Immature natural killer cell (primary cell): ENCODE results near the gene OR5L2. TPM values are rescaled to one million over a fixed set of nuclear protein-coding genes. Genes with fewer than 3 reads are reported as not detected.
"Not testable (repeated sequence)": the region's sequence is repeated elsewhere in the genome, so short reads cannot be mapped to it uniquely, and the experiment has no call there.

Experiments used
- DNase-seq, 3 donors: peaks; one replicate each; pipeline ENCODE4 v3.0.0; 2022; ENCODE audit warnings: mixed read lengths in 1 of 3
- H3K27ac Mint-ChIP-seq, 6 donors: one replicate each; pipeline ENCODE4 v1.8.0; 2020; ENCODE audit warnings: mixed read lengths in 6 of 6, mild to moderate bottlenecking in 5 of 6, inconsistent platforms in 4 of 6, moderate library complexity in 3 of 6
- H3K27me3 Mint-ChIP-seq, 3 donors: one replicate each; pipeline ENCODE4 v1.8.0; 2020 to 2021; ENCODE audit warnings: low read depth in 3 of 3, mild to moderate bottlenecking in 3 of 3, mixed read lengths in 3 of 3, moderate library complexity in 3 of 3, inconsistent platforms in 1 of 3
- H3K36me3 Mint-ChIP-seq, 3 donors: one replicate each; pipeline ENCODE4 v1.8.0; 2020; ENCODE audit warnings: mixed read lengths in 3 of 3, inconsistent platforms in 2 of 3, mild to moderate bottlenecking in 2 of 3
- H3K4me1 Mint-ChIP-seq, 2 donors: one replicate each; pipeline ENCODE4 v1.8.0; 2020; ENCODE audit warnings: inconsistent platforms in 2 of 2, mild to moderate bottlenecking in 2 of 2, mixed read lengths in 2 of 2, moderate library complexity in 1 of 2
- H3K4me3 Mint-ChIP-seq, 5 donors: one replicate each; pipeline ENCODE4 v1.8.0; 2020; ENCODE audit warnings: mild to moderate bottlenecking in 5 of 5, mixed read lengths in 5 of 5, inconsistent platforms in 3 of 5, moderate library complexity in 3 of 5
- H3K9me3 Mint-ChIP-seq, 6 donors: one replicate each; pipeline ENCODE4 v1.8.0; 2020; ENCODE audit warnings: mild to moderate bottlenecking in 6 of 6, mixed read lengths in 6 of 6, inconsistent platforms in 4 of 6, moderate library complexity in 3 of 6
- polyA plus RNA-seq, 3 donors: library from polyadenylated mRNA; unstranded; fragments of 300-500 nt; fragmentation: Illumina TruSeq; gene quantifications; one replicate each; pipeline ENCODE4 v1.2.3, GENCODE V29; 2021

OR5L2 gene
- polyA plus RNA-seq: not detected

DNA sequence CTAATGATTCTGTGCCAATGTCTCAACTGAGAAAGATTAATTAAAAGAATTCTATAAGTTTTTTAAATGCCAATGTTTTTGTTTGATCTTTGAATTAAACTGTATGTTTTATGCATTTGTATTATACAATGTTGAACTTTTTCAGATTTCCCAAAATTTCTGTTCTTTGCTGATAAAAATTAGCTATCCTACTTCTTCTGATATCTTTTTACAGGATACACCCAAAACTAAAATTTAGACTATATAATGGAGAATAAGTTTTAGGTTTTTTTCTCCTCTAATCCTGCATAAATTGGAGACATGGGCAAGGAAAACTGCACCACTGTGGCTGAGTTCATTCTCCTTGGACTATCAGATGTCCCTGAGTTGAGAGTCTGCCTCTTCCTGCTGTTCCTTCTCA lies at the start of gene OR5L2:
OR5L2 (plus strand) TSS at position 301 of the 400 bp plus-strand sequence; CDS start at position 301, 0 bp downstream.
- peaks cover 0 to 3% (median 2%) of the 10 kb centered on the region in 3 donors for H3K27me3 Mint-ChIP-seq
- H3K27ac Mint-ChIP-seq: no peak within 1 kb of the TSS
- DNase-seq: no peak
- H3K36me3 Mint-ChIP-seq: no peaks in the 10 kb centered on the region
- H3K4me1 Mint-ChIP-seq: no peaks in the 10 kb centered on the region
- H3K9me3 Mint-ChIP-seq: peaks cover 2 to 45% (median 19%) of the 10 kb centered on the region in 6 donors
- no peak within 1 kb of the TSS for H3K4me3 Mint-ChIP-seq

DNA sequence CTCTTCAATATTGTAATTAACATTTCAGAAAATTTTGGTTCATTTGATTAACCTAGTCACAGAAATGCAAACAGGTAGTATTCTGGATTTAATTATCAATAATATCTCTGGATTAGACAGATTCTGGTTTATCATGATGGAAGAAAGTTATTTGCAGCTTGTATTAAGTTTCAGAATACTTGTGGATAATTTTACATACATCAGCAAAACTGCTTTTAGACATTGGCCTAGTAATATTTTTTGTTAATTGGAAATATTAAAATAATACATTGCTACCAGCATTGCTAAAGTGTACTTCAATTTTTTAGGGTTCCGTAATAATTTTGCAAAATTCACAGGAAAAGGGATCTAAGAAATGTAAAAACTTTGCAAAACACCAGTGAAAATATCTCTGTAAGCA lies 35.4 kb upstream of the OR5L2 start:
- H3K27me3 Mint-ChIP-seq: peaks cover 0 to 3% (median 0%) of the 10 kb centered on the region in 3 donors
- no peak overlapping the region for H3K4me3 Mint-ChIP-seq
- H3K9me3 Mint-ChIP-seq: peaks cover 8 to 46% (median 26%) of the 10 kb centered on the region in 6 donors
- peaks cover 0 to 5% (median 0%) of the 10 kb centered on the region in 3 donors for H3K36me3 Mint-ChIP-seq
- no peaks in the 10 kb centered on the region for H3K4me1 Mint-ChIP-seq
- H3K27ac Mint-ChIP-seq: no peak overlapping the region
- DNase-seq: no peak

DNA sequence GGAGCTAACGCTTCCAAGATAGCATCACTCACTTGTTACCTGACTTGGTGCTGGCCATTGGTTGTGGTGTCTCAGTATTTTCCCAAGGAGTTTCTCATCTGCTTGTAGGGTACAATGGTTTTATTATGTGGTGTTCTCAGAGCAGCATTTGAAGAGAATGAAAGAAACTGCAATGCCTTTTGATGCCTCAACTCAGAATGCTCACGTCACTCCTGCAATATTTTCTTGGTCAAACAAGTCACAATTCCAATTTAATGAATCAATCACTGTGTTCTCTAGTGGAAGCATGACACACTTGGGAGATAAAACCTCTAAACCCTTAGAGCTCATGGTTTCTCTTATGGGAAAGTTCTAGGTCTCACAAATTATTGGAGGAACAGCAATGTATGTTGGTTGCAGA lies 33.7 kb upstream of the OR5L2 start:
- H3K4me3 Mint-ChIP-seq: no peak overlapping the region
- DNase-seq: no peak
- peaks cover 4 to 37% (median 21%) of the 10 kb centered on the region in 6 donors for H3K9me3 Mint-ChIP-seq
- peaks cover 0 to 3% (median 0%) of the 10 kb centered on the region in 3 donors for H3K27me3 Mint-ChIP-seq
- H3K36me3 Mint-ChIP-seq: peaks cover 0 to 5% (median 0%) of the 10 kb centered on the region in 3 donors
- H3K4me1 Mint-ChIP-seq: no peaks in the 10 kb centered on the region
- H3K27ac Mint-ChIP-seq: no peak overlapping the region

DNA sequence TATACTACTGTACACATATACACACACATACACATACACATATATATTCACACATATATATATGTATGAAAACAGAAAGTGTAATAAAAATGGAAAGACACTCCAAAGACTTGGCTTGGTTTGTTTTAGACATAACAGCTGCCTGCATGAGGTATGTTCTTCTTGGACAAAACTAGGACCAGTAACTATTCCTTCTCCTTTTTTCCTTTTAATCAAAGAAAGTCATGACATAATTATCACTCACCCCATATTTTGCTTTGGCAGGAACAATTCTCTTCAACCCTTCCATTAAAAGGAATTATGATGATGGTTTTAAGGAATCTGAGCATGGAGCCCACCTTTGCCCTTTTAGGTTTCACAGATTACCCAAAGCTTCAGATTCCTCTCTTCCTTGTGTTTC lies 31.8 kb upstream of the OR5L2 start, which contains the start of gene OR5D14:
OR5D14 (plus strand) TSS at position 301 of the 400 bp plus-strand sequence; CDS start at position 301, 0 bp downstream.
- H3K9me3 Mint-ChIP-seq: peaks cover 4 to 49% (median 31%) of the 10 kb centered on the region in 6 donors
- no peak within 1 kb of the TSS for H3K27ac Mint-ChIP-seq
- no peak for DNase-seq
- H3K36me3 Mint-ChIP-seq: peaks cover 0 to 8% (median 0%) of the 10 kb centered on the region in 3 donors
- peaks cover 0 to 3% (median 3%) of the 10 kb centered on the region in 3 donors for H3K27me3 Mint-ChIP-seq
- H3K4me3 Mint-ChIP-seq: no peak within 1 kb of the TSS
- no peaks in the 10 kb centered on the region for H3K4me1 Mint-ChIP-seq

DNA sequence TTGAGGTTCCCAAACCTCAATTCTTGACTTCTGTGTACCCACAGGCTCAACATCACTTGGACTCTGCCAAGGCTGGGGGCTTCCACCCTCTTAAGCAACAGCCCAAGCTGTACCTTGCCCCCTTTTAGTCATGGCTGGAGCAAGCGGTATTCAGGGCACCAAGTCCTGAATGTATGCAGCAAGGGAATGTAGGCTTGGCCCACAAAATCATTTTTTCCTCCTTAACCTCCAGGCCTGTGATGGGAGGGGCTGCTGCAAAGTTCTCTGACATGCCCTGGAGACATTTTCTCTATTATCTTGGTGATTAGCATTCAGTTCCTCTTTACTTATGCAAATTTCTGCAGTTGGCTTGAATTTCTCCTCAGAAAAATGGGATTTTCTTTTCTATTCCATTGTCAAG lies 20.8 kb upstream of the OR5L2 start:
- H3K9me3 Mint-ChIP-seq: peaks cover 26 to 64% (median 45%) of the 10 kb centered on the region in 6 donors
- H3K4me1 Mint-ChIP-seq: no peaks in the 10 kb centered on the region
- peaks cover 0 to 2% (median 2%) of the 10 kb centered on the region in 3 donors for H3K27me3 Mint-ChIP-seq
- H3K36me3 Mint-ChIP-seq: peaks cover 0 to 8% (median 0%) of the 10 kb centered on the region in 3 donors
- DNase-seq: no peak
- no peak overlapping the region for H3K4me3 Mint-ChIP-seq
- no peak overlapping the region for H3K27ac Mint-ChIP-seq

DNA sequence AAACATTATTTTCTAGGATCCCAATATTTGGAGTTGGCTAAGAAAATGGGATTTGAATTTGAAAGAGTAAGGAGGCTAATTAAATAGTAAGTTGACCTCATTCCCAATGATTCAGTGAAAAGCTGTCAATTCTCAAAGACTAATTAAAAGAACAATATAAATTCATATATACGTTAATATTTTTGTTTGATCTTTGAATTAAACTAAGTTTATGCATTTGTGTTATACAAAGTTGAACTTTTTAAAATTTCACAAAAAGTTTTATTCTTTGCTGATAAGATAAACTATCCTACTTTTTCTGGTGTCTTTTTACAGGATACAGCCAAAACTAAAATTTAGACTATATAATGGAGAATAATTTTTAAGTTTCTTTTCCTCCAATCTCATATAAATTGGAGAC lies 16.0 kb upstream of the OR5L2 start, which contains the start of gene OR5L1:
OR5L1 (plus strand) TSS at position 301 of the 400 bp plus-strand sequence. CDS start 100 bp downstream, outside the sequence.
- Mint-ChIP-seq H3K27me3 (no peaks in the 10 kb centered on the region), H3K27ac (no peak within 1 kb of the TSS), H3K36me3 (peaks cover 0 to 4% (median 0%) of the 10 kb centered on the region in 3 donors), H3K4me3 (no peak within 1 kb of the TSS), H3K9me3 (peaks cover 22 to 62% (median 40%) of the 10 kb centered on the region in 6 donors), H3K4me1 (no peaks in the 10 kb centered on the region)
- no peak for DNase-seq

DNA sequence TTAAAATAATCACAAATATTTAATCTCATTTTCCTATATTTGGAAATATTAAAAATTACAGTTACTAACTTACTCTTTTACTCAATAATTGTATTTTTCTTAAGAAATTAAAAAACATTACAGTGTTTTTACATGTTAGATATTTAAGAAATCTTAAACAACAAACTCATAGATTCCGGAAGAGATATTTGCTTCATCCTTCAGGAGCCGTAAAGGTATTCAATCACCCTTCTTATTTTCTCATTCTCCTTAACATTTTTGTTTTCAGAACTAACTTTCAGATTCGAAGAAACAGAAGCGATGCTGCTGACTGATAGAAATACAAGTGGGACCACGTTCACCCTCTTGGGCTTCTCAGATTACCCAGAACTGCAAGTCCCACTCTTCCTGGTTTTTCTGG lies 7.7 kb upstream of the OR5L2 start, which contains the start of gene OR5D18:
OR5D18 (plus strand) TSS at position 301 of the 400 bp plus-strand sequence; CDS start at position 301, 0 bp downstream.
- Mint-ChIP-seq H3K27me3 (peaks cover 0 to 2% (median 1%) of the 10 kb centered on the region in 3 donors), H3K4me3 (no peak within 1 kb of the TSS), H3K36me3 (no peaks in the 10 kb centered on the region), H3K9me3 (peaks cover 19 to 54% (median 35%) of the 10 kb centered on the region in 6 donors), H3K27ac (no peak within 1 kb of the TSS), H3K4me1 (no peaks in the 10 kb centered on the region)
- no peak for DNase-seq

DNA sequence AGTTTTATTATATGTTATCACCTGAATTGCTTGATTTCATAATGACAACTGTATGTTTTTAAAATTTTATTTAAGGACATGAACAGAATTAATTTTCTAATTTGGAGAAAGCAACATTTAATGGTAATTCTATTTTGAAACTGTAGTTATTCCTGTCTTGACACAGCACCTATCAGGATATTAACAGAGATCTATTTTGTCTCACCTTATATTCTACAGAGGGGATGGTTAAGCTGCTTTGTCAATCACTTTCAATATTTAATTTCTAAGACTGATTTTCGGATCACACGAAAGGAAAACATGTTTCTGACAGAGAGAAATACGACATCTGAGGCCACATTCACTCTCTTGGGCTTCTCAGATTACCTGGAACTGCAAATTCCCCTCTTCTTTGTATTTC lies 11.4 kb downstream of the OR5L2 start, which contains the start of gene OR5D16:
OR5D16 (plus strand) TSS at position 301 of the 400 bp plus-strand sequence; CDS start at position 301, 0 bp downstream.
- no peaks in the 10 kb centered on the region for H3K36me3 Mint-ChIP-seq
- H3K27me3 Mint-ChIP-seq: no peaks in the 10 kb centered on the region
- no peaks in the 10 kb centered on the region for H3K4me1 Mint-ChIP-seq
- DNase-seq: no peak
- H3K9me3 Mint-ChIP-seq: peaks cover 17 to 35% (median 27%) of the 10 kb centered on the region in 6 donors
- no peak within 1 kb of the TSS for H3K27ac Mint-ChIP-seq
- no peak within 1 kb of the TSS for H3K4me3 Mint-ChIP-seq

DNA sequence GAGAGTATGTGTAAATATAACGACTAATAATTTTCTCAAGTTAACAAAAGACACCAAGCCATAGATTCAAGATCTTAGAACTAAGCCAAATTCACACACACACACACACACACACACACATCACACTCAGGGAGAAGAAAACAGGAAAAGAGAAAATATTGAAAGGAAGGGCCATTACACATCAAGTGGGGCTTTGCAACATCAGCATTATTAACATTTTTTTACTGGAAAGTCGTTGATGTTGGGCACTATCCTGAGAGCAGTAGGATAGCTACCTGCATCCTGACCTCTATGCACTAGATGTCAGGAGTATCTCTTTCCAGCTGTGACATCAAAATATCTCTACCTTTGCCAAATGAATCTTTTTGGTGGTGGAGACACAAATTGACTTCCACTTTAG lies 20.4 kb downstream of the OR5L2 start:
- Mint-ChIP-seq H3K4me1 (no peaks in the 10 kb centered on the region), H3K9me3 (peaks cover 14 to 50% (median 24%) of the 10 kb centered on the region in 6 donors), H3K27ac (no peak overlapping the region), H3K27me3 (peaks cover 0 to 1% (median 0%) of the 10 kb centered on the region in 3 donors), H3K36me3 (no peaks in the 10 kb centered on the region), H3K4me3 (no peak overlapping the region)
- DNase-seq: no peak

DNA sequence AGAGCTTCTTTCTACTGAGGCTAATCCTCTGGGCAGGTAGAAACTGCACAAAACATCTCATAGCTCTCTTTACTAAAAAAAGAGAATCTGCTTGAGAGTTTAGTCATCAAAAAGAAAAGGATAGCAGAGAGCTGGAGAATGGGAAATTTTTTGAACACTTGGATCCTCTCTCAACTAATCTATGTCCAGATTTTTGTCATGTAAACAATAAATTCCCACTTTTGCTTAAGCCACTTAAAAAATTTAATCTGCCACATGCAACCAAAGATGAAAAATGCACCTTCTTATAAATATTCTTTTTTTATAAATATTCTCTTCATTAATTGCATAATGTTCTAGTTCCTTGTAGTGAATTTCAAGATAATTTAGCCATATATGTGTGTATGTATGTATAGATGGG lies 22.0 kb downstream of the OR5L2 start:
- peaks cover 21 to 56% (median 29%) of the 10 kb centered on the region in 6 donors for H3K9me3 Mint-ChIP-seq
- no peaks in the 10 kb centered on the region for H3K36me3 Mint-ChIP-seq
- no peak overlapping the region for H3K27ac Mint-ChIP-seq
- DNase-seq: no peak
- H3K4me1 Mint-ChIP-seq: no peaks in the 10 kb centered on the region
- no peak overlapping the region for H3K4me3 Mint-ChIP-seq
- H3K27me3 Mint-ChIP-seq: peaks cover 0 to 1% (median 0%) of the 10 kb centered on the region in 3 donors

DNA sequence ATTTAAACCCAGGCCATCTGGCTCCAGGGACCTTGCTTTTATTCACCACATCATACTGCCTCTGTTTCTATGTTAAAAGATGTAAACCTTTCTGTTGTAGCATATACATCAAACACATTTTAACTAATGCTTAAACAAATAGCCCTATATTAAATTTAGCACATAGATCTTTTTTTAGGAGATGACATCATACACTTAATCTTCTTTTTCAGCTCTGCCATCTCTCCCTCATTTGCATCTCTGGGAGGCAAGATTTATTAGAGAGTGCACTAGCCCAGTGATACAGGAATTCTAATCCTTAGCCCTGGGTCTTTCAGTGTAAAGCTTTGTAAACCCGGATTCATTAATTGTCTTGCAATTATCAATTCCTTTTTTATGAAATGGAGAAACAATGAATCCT lies 25.1 kb downstream of the OR5L2 start:
- Mint-ChIP-seq H3K4me3 (no peak overlapping the region), H3K27me3 (peaks cover 0 to 1% (median 0%) of the 10 kb centered on the region in 3 donors), H3K4me1 (no peaks in the 10 kb centered on the region), H3K36me3 (no peaks in the 10 kb centered on the region), H3K9me3 (peaks cover 18 to 49% (median 26%) of the 10 kb centered on the region in 6 donors), H3K27ac (no peak overlapping the region)
- no peak for DNase-seq

DNA sequence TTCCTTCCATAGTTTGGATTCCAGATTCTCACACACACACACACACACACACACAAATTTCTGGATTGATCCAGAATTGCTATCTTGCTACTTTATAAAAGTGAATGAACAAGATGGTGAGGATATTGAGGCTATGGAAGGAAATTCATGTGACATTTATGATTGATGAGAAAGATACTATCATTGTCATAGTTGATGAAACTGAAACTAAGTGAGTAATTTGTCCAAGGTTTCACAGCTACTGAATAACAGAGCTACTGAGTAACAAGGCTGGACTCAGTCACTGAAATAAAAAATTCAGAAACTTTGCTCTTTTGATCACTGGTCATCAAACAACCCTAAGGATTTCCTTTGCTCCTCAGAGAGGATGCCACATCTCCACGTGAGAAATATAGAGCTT lies 27.7 kb downstream of the OR5L2 start:
- no peak for DNase-seq
- Mint-ChIP-seq H3K36me3 (no peaks in the 10 kb centered on the region), H3K4me3 (no peak overlapping the region), H3K9me3 (peaks cover 16 to 62% (median 28%) of the 10 kb centered on the region in 6 donors), H3K27ac (no peak overlapping the region), H3K27me3 (no peaks in the 10 kb centered on the region), H3K4me1 (no peaks in the 10 kb centered on the region)

DNA sequence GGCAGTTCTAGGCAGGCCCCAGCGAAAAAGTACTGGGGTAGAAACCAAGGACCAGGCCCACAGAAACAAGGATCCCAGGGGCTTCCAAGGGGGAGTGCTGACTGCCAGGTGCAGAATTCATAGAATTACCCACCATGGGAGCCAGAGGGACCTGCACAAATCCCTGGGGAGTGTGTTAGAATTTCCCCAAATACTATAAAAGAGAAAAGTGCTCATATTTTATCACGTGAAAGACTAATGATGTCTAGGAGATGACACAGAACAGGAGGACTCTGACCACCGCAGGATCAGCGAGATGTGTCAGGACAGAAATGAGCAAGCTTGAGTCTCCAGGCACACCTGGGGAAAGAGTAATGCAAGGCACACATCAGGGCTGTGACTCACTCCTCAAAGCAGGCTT lies 40.3 kb downstream of the OR5L2 start:
- H3K9me3 Mint-ChIP-seq: peaks cover 16 to 38% (median 28%) of the 10 kb centered on the region in 6 donors
- not testable (repeated sequence) for H3K27ac Mint-ChIP-seq, H3K4me1 Mint-ChIP-seq, H3K27me3 Mint-ChIP-seq, DNase-seq, H3K36me3 Mint-ChIP-seq, H3K4me3 Mint-ChIP-seq

DNA sequence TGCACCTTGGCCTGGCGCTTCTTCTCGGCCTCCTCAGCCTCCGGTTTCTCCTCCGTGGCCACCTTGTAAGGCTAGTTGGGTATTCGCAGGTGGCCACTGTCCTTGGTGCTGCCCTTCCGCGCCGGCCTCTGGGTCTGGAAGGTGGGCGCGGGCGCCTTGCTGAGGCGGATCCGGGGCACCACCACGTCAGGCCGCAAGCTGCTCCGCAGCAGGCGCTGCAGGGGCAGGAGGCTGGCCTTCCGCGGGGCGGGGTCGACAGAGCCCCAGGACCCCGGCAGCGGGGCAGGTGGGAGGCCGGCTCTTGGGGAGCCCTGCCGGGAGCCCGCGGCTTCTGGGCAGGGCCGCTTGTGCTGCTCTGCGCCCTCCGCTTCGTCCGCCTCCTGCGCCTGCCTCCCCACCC lies 45.7 kb downstream of the OR5L2 start:
- peaks cover 10 to 30% (median 25%) of the 10 kb centered on the region in 6 donors for H3K9me3 Mint-ChIP-seq
- H3K4me3 Mint-ChIP-seq, H3K27ac Mint-ChIP-seq, H3K36me3 Mint-ChIP-seq, H3K4me1 Mint-ChIP-seq, DNase-seq, H3K27me3 Mint-ChIP-seq: not testable (repeated sequence)

DNA sequence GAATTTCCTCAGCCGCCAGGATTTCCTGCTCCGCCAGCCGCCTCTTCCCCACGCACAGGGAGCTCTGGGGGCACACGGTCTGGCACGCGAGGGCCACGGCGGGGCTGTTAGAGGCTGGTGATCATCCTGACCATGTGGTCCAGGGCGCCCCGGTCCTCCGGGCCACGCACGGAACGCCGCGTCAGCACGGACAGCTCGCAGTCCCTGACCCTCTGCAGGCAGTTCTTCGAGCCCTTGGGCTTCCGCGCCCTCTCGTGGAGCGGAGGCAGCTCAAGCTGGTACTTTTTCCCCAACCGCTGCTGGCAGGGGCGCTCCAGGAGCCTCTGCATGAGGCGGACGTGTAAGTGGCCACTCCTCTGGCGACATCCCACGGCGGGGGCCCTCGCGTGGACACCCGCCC lies 46.1 kb downstream of the OR5L2 start:
- DNase-seq, H3K27me3 Mint-ChIP-seq, H3K36me3 Mint-ChIP-seq: not testable (repeated sequence)

More for the DNA sequence above, 46.1 kb downstream of the OR5L2 start:
- peaks cover 8 to 31% (median 27%) of the 10 kb centered on the region in 6 donors for H3K9me3 Mint-ChIP-seq
- not testable (repeated sequence) for H3K4me1 Mint-ChIP-seq, H3K27ac Mint-ChIP-seq, H3K4me3 Mint-ChIP-seq
